GM18519 (cell line): Measurements from ENCODE around the gene REXO1.
"Not testable (repeated sequence)": the region's sequence is repeated elsewhere in the genome, so short reads cannot be mapped to it uniquely, and the experiment has no call there.

Source experiments
- ATAC-seq: cut with Tn5 transposase; IDR thresholded peaks from one replicate; pipeline ENCODE4 v1.9.1; 2021; ENCODE audit warnings: mild to moderate bottlenecking, moderate library complexity; ENCODE audit not compliant: unreplicated experiment, low FRiP score

Gene REXO1

DNA sequence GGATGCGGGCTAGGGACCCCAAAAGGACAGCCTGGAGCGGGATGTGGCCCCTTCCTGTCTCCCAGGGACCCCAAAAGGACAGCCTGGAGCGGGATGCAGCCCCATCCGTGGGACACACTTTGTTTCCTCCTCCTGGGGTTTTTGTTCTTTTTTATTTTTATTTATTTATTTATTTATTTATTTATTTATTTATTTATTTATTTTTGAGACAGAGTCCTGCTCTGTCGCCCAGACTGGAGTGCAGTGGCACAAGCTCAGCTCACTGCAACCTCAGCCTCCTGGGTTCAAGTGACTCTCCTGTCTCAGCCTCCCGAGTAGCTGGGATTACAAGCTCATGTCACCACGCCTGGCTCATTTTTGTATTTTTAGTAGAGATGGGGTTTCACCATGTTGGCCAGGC lies 51.0 kb downstream of the REXO1 start:
- not testable (repeated sequence) for ATAC-seq

DNA sequence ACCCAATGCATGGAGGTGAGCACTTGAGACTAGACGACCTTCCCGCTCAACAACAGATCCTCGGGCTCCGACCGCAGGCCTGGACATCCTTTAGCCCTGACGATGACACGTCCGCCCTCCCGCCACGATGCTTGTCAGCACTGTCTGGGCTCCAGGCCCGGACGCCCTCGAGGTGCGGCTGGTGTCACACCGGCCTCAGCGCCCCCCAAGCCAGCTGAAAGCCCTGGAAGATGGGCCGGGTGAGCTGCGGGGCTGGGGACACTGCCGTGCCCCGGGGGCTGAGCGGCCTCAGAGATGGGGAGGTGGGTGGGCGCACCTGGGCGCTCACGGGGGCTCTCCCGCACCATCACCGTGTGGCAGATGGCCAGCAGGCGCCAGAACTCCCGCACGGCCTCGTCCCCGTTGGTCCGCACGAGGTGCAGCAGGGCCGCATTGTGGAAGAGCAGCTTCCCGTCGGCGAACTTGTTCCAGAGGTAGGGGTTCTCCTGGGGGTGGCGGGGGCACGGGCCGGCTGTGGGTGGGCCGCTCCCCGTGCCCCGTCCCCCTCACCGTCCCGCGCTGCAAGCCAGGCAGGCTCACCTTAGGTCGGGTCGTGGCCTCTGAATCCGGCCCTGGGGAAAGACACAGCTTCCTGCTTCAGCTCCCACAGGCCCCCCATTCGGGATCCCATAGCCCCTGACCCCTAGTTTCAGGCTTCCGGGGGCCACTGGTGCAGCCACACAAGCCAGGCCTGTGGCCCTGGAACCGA lies 51.7 kb downstream of the REXO1 start:
- no peak for ATAC-seq

DNA sequence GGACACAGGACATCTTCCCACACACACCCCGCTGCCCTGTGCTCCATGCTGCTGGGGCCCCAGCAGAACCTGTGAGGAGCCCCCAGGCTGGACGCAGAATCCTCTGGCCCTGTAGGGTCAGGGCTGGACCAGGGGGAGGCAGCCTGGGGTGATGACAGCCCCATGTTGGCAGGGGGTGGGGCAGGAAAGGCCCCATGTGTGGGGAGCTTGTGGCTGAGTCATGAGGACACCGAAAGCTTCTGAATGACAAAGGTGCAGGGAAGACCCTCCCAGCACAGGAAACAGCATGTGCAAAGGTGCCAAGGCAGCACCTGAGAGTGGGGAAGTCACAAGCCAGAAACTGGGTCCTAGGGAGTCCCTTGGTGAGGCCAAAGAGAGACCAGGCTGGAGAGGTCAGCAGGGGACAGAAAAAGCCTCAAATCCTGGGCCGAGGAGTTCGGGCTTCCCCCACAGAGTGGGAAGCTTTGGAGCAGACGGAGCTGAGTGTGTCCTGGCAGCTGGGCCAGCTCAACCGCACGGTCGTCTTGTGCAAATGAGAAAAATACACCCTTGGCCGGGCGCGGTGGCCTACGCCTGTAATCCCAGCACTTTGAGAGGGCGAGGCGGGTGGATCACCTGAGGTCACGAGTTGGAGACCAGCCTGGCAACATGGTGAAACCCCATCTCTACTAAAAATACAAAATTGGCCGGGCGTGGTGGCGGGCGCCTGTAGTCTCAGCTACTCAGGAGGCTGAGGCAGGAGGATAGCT lies 53.7 kb downstream of the REXO1 start:
- ATAC-seq, result no peak

GRCh38 chr19:1791879-1792278 lies 56.4 kb downstream of the REXO1 start:
- no peak for ATAC-seq

GRCh38 chr19:1790054-1790792 lies 58.1 kb downstream of the REXO1 start:
- no peak for ATAC-seq

DNA sequence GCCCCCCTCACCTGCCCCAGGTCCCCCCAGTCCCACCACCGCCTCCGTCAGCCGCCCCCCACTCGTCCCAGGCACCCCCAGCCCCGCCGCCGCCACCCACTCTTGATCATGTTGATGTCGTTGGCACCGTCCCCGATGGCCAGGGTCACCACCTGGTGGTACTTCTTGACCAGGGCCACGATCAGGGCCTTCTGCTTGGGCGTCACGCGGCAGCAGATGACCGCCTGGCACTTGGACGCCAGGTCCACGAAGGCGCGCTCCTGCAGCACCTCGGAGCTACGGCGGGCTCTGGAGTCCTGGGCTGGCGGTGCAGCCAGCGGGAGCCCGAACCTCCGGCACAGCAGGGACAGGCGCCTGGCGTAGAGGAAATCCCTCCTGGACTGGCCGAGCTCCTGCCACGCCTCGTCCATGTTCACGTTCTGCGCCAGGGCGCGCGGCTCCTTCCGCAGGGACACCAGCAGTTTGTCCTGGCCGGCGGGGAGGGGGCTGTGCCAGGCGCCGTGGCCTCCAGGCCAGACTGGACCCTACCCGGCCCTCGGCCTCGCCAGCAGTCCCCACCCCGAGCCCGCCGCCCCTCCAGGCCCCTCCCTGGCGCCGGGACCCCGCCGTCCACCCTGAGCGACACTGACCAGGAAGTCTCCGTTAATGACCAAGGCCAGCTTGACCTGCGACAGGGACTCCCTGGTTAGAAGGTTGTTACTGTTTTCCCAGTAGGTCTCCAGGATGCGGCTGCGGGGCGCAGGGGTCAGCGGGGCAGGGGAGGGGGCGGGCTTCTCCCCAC lies 58.8 kb downstream of the REXO1 start:
- no peak for ATAC-seq

DNA sequence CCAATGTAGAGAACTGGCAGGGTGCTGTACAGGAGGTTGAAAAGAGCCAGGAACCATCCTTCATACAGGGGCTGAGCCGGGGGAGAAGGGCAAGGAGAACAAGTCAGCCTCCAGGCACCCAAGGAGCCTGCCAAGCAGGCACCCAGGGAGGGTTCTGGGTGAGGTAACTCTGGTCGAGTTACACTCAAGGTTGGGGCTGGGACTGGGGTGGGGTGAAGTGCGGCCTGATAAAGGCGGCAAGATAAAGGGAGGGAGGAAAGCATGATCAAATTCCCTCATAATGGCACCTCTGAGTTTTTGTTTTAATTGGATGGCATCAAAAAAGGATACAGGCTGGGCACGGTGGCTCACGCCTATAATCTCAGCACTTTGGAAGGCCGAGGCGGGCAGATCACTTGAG lies 61.2 kb downstream of the REXO1 start:
- ATAC-seq, result no peak

- ATAC-seq, result no peak
Observed at GRCh38 chr19:1786668-1787067, 61.6 kb downstream of the REXO1 start.

- no peak for ATAC-seq
Observed at GRCh38 chr19:1785310-1785709, 63.0 kb downstream of the REXO1 start.

DNA sequence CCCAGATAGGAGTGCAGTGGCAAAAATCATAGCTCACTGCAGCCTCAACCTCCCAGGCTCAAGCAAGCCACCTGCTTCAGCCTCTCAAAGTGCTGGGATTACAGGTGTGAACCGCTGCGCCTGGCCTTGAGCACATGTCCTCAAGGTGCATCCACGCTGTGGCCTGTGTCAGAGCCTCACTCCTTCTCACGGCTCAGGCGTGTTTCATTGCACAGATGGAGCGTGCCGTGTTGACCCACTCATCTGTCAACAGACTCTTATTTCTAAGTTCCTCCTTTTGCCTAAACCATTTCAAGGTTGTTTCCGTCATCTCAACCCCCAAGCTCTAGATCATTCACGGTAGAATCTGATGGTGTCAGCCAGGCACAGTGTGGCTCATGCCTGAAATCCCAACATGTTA lies 64.4 kb downstream of the REXO1 start:
- ATAC-seq, result no peak

GRCh38 chr19:1783354-1783753 lies 64.9 kb downstream of the REXO1 start:
- no peak for ATAC-seq

DNA sequence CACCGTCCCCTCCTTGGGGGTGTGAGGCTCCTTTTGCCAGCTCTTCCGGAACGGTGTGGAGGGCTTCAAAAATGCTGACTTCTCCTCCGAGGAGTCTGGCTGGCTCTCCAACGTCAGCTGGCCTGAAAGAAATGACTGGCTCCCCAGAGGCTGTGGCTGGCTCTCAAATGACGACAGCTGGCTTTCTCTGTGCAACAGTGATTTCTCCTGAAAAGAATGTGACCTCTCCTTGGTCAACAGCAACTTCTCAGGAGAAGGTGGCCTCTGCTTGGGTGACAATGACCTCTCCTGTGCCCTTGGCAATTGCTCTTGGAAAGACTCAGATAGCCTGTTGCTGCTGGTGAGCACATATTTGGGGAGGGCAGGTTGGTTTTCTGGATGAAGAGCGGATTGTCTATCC lies 65.8 kb downstream of the REXO1 start:
- ATAC-seq, result no peak

- no peak for ATAC-seq
Observed at GRCh38 chr19:1780272-1780958, 67.9 kb downstream of the REXO1 start.

DNA sequence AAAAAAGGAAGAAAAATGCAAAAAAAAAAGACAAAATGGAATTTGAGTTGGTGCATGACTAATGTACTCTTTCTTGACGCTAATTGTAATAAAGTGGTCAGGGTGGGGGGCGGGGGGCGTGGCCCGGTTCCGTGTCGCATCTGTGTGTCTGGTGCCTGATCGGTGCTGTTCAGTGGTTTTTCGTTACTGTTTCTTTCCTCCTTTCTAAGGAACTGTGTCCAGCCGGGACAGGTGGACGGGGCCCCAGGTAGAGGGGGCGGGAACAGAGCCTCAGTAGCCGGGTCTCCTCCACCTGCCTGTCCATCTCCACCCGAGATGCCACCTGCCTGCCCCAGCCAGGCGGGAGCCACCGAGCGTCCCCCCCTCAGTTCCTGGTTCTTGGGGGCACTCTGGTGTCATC lies 68.7 kb downstream of the REXO1 start:
- no peak for ATAC-seq

GRCh38 chr19:1777149-1777548 lies 71.1 kb downstream of the REXO1 start:
- no peak for ATAC-seq

DNA sequence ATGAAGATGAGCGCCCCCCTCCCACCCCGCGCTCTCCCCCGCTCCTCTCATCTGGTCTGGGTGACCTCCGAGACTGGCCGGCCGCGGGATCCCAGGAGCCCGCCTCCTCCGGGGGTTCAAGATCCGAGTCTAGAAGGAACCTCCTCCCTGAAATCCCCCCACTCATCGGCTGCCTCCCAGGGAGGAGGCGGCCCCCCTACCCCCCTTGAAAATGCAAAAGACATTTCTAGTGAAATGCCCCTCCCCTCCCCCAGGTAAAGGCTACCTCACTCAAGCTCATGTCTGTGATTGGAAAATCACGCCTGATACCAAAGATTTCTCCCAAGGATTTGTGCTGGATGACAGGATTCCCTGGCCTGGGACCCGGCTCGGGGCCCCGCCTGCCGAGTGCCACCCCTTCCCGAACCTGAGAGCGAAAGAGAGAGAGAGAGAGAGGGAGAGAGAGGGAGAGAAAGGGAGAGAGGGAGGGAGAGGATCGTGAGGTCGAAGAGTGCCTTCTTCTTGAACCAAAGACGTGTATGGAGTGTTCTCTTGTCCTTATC lies 71.6 kb downstream of the REXO1 start:
- no peak for ATAC-seq

DNA sequence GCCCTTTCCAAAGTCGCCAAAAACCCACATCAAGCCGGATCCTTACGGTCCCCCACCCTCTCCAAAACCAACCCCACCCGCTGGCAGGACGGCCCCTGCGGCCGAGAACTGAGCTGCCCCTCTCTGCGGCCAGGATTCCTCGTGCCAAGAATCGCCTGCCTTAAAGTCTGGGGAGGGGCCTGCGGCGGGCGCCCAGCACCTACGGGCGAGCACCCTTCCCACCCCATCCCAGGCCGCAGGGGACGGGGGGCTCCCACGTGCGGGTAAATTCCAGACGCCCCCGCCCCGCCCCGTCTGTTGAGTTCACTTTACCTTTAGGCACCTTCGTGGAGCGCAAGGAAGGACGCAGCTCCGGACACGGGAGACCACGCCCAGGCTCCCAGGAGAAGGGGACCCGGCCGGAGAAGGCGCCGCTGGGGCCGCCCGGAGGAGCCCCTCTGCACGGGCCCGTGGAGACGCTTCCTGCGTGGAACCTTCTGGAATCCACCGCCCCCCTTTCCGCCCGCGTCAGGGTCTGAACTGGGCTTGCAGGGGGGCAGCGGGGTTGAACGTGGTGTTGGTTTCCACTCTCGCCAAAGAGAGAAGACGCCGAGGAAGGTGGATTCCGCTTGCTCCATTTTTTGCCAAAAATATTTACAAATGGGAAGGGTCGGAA lies 72.2 kb downstream of the REXO1 start:
- ATAC-seq, result no peak

- ATAC-seq, result no peak
Observed at GRCh38 chr19:1774989-1775772, 73.1 kb downstream of the REXO1 start.

DNA sequence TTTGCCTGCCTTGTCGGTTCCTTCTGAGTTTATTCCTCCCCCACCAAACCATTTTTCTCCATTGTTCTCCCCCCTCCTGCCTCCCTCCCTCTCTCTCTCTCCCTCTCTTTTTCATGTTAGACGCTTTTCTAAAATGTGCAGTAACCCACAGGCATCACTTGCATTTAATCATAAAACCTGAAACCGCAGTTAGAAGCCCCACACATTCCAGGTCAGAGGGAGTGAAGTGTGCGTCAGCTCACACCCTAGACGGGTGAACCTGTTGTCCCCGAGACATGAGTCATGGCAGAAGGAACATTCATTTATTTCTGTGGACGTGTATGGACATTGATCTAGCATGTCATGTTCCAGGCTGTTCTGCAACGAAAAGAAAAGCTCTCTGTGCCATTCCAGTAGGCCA lies 75.1 kb downstream of the REXO1 start:
- no peak for ATAC-seq
